Measurements from ENCODE around the gene SERPINA12. TPM values are rescaled to one million over a fixed set of nuclear protein-coding genes. Genes with fewer than 3 reads are reported as not detected.
A peak's percentile ranks its signal among the peaks of the same experiment; 100 is the strongest.

The SERPINA12 gene
- total RNA-seq, 1 donor from 2014 or later: not detected

GRCh38 chr14:94540031-94540794 lies 30.9 kb upstream of the SERPINA12 start:
- DNase-seq (ENCODE audit: low spot score in 2 of 2, unreplicated experiment in 2 of 2): no peak
- no peak overlapping the region for H3K4me3 Mint-ChIP-seq
- H3K27ac Mint-ChIP-seq: no peak overlapping the region
- peaks cover 20% of the 10 kb centered on the region for H3K27me3 Mint-ChIP-seq (ENCODE audit: low read depth)
- H3K4me1 Mint-ChIP-seq: no peaks in the 10 kb centered on the region
- H3K36me3 Mint-ChIP-seq: no peaks in the 10 kb centered on the region
- no peaks in the 10 kb centered on the region for H3K9me3 Mint-ChIP-seq
- no peak for TF ChIP-seq CTCF (IDR thresholded peaks at IDR 0.05; ENCODE audit: unreplicated experiment)

GRCh38 chr14:94539181-94539580 lies 29.9 kb upstream of the SERPINA12 start:
- Mint-ChIP-seq H3K4me3 (no peak overlapping the region), H3K27ac (no peak overlapping the region), H3K36me3 (no peaks in the 10 kb centered on the region), H3K4me1 (no peaks in the 10 kb centered on the region), H3K27me3 (ENCODE audit: low read depth) (peaks cover 20% of the 10 kb centered on the region), H3K9me3 (no peaks in the 10 kb centered on the region)
- no peak for TF ChIP-seq CTCF (IDR thresholded peaks at IDR 0.05; ENCODE audit: unreplicated experiment)
- DNase-seq (ENCODE audit: low spot score in 2 of 2, unreplicated experiment in 2 of 2): peak in 1 of 2 experiments; percentile 13

GRCh38 chr14:94538070-94538740 lies 28.9 kb upstream of the SERPINA12 start:
- Mint-ChIP-seq H3K27me3 (ENCODE audit: low read depth) (peaks cover 25% of the 10 kb centered on the region), H3K9me3 (peaks cover 2% of the 10 kb centered on the region), H3K27ac (no peak overlapping the region), H3K36me3 (no peaks in the 10 kb centered on the region), H3K4me1 (no peaks in the 10 kb centered on the region), H3K4me3 (no peak overlapping the region)
- TF ChIP-seq CTCF (IDR thresholded peaks at IDR 0.05; ENCODE audit: unreplicated experiment): no peak
- DNase-seq (ENCODE audit: low spot score in 2 of 2, unreplicated experiment in 2 of 2): peak in 1 of 2 experiments; percentile 16

- Mint-ChIP-seq H3K4me1 (no peaks in the 10 kb centered on the region), H3K27me3 (ENCODE audit: low read depth) (peaks cover 31% of the 10 kb centered on the region), H3K27ac (no peak overlapping the region), H3K4me3 (no peak overlapping the region), H3K9me3 (peaks cover 3% of the 10 kb centered on the region), H3K36me3 (no peaks in the 10 kb centered on the region)
- DNase-seq (ENCODE audit: low spot score in 2 of 2, unreplicated experiment in 2 of 2): peak in 1 of 2 experiments; percentile 5
- no peak for TF ChIP-seq CTCF (IDR thresholded peaks at IDR 0.05; ENCODE audit: unreplicated experiment)
Measured at GRCh38 chr14:94536836-94537235, 27.6 kb upstream of the SERPINA12 start.

- Mint-ChIP-seq H3K9me3 (peaks cover 3% of the 10 kb centered on the region), H3K4me3 (no peak overlapping the region), H3K27ac (no peak overlapping the region), H3K4me1 (no peaks in the 10 kb centered on the region), H3K36me3 (no peaks in the 10 kb centered on the region), H3K27me3 (ENCODE audit: low read depth) (peaks cover 37% of the 10 kb centered on the region)
- no peak for TF ChIP-seq CTCF (IDR thresholded peaks at IDR 0.05; ENCODE audit: unreplicated experiment)
- DNase-seq (ENCODE audit: low spot score in 2 of 2, unreplicated experiment in 2 of 2): no peak
Measured at GRCh38 chr14:94535506-94535905, 26.2 kb upstream of the SERPINA12 start.
